ENCODE results near the gene CACNA1I.

DNA sequence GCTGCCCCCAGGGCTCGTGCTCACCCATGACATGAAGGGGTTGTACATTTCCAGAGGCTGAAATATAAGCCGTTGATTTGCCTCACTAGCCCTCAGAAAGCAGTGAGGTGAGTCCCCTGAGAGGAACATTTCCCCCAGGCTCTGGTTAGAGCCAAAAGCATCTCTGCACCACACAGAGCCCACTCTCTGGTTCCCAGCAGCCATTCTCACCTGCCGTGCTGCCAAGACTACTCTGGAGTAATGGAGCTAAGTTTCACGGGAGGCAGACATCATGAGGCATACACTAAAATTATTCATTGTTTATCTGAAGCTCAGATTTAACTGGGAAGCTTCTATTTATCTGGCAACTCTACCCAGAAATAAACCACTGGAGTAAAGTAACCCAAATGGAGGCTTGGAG is 40.8 kb downstream of the CACNA1I start:
- TF ChIP-seq EZH2 (IDR thresholded peaks at IDR 0.05; ENCODE audit: borderline replicate concordance, insufficient read depth, low read depth, low read length, poor library complexity, severe bottlenecking): no peak
- TF ChIP-seq, protein P1, sequence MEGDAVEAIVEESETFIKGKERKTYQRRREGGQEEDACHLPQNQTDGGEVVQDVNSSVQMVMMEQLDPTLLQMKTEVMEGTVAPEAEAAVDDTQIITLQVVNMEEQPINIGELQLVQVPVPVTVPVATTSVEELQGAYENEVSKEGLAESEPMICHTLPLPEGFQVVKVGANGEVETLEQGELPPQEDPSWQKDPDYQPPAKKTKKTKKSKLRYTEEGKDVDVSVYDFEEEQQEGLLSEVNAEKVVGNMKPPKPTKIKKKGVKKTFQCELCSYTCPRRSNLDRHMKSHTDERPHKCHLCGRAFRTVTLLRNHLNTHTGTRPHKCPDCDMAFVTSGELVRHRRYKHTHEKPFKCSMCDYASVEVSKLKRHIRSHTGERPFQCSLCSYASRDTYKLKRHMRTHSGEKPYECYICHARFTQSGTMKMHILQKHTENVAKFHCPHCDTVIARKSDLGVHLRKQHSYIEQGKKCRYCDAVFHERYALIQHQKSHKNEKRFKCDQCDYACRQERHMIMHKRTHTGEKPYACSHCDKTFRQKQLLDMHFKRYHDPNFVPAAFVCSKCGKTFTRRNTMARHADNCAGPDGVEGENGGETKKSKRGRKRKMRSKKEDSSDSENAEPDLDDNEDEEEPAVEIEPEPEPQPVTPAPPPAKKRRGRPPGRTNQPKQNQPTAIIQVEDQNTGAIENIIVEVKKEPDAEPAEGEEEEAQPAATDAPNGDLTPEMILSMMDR (IDR thresholded peaks at IDR 0.05): no peak

Data from B cell (primary cell).